ENCODE results near the gene STRIP2.

- TF ChIP-seq CTCF (conservative IDR thresholded peaks at IDR 0.05; ENCODE audit: low read depth, low read length) (no peak), EZH2 (IDR thresholded peaks at IDR 0.05; ENCODE audit: borderline replicate concordance, low read depth, low read length, poor library complexity, severe bottlenecking) (no peak)
Measured at GRCh38 chr7:129519464-129519863, 85.2 kb downstream of the STRIP2 start.
